HL-60 (cell line): ENCODE data around the gene SOCS2.

Source experiments
- DNase-seq, 2 experiments: peaks; one replicate each; pipeline ENCODE4 v3.0.0-alpha.2; 2010 to 2020; ENCODE audit warnings: low read depth in 1 of 2, low spot score in 1 of 2
- H3K27ac ChIP-seq: fragments of 250-450 bp; sonication (Bioruptor Pico); replicated peaks from 2 replicates; pipeline ENCODE4 v1.5.1; 2020; ENCODE audit warnings: mild to moderate bottlenecking, moderate library complexity
- H3K27me3 ChIP-seq: fragments of 250-450 bp; sonication (Bioruptor Pico); 2 replicates; pipeline ENCODE4 v1.5.1; 2021; ENCODE audit warnings: mild to moderate bottlenecking, moderate library complexity; ENCODE audit not compliant: insufficient read depth, poor library complexity, severe bottlenecking
- H3K4me3 ChIP-seq: replicated peaks from 2 replicates; pipeline ENCODE4 v1.5.1; 2011; ENCODE audit warnings: mild to moderate bottlenecking, control low read depth, low read length; ENCODE audit not compliant: insufficient read depth
- CTCF ChIP-seq: IDR thresholded peaks from one replicate; pipeline ENCODE4 v1.5.1; 2011; ENCODE audit warnings: low read length, control low read depth, inconsistent platforms; ENCODE audit not compliant: insufficient read depth
- GABPA ChIP-seq: IDR thresholded peaks from 2 replicates; pipeline ENCODE4 v1.6.1; 2012; ENCODE audit warnings: low read depth
- POLR2AphosphoS5 ChIP-seq: IDR thresholded peaks from 2 replicates; pipeline ENCODE4 v1.6.1; 2012; ENCODE audit warnings: low read depth
- SPI1 ChIP-seq: IDR thresholded peaks from 2 replicates; pipeline ENCODE4 v1.6.1; 2012; ENCODE audit warnings: low read depth, mild to moderate bottlenecking, borderline replicate concordance
- TF ChIP-seq, protein P1 (sequence below): IDR thresholded peaks from 2 replicates; pipeline ENCODE4 v1.6.1; 2012; ENCODE audit warnings: low read depth; ENCODE audit not compliant: insufficient replicate concordance

SOCS2 gene

DNA sequence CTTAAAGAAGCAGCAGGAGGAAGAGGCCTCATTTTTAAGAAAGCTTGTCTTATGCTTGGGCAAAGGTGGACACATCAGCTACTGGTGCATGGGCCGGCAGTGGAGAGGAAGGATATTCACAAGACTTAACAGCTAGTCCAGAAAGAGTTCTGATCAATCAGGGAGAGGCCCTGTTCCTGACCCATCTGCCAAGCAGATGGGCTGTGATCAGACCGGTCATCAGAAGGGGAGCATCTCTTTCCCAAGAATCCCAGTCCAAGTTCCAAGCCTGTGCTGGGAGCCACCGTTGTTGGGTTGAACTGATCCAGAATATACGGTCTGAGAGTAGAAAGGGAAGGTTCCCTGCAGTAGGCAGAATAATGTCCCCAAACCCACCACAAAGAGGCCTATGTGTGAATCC lies 32.7 kb upstream of the SOCS2 start:
- Histone ChIP-seq H3K27ac (no peak overlapping the region), H3K4me3 (no peak overlapping the region), H3K27me3 (peaks cover 6% of the 10 kb centered on the region)
- TF ChIP-seq CTCF = no peak
- TF ChIP-seq, protein P1, sequence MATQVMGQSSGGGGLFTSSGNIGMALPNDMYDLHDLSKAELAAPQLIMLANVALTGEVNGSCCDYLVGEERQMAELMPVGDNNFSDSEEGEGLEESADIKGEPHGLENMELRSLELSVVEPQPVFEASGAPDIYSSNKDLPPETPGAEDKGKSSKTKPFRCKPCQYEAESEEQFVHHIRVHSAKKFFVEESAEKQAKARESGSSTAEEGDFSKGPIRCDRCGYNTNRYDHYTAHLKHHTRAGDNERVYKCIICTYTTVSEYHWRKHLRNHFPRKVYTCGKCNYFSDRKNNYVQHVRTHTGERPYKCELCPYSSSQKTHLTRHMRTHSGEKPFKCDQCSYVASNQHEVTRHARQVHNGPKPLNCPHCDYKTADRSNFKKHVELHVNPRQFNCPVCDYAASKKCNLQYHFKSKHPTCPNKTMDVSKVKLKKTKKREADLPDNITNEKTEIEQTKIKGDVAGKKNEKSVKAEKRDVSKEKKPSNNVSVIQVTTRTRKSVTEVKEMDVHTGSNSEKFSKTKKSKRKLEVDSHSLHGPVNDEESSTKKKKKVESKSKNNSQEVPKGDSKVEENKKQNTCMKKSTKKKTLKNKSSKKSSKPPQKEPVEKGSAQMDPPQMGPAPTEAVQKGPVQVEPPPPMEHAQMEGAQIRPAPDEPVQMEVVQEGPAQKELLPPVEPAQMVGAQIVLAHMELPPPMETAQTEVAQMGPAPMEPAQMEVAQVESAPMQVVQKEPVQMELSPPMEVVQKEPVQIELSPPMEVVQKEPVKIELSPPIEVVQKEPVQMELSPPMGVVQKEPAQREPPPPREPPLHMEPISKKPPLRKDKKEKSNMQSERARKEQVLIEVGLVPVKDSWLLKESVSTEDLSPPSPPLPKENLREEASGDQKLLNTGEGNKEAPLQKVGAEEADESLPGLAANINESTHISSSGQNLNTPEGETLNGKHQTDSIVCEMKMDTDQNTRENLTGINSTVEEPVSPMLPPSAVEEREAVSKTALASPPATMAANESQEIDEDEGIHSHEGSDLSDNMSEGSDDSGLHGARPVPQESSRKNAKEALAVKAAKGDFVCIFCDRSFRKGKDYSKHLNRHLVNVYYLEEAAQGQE = no peak
- TF ChIP-seq SPI1 = no peak
- TF ChIP-seq GABPA = no peak
- TF ChIP-seq POLR2AphosphoS5 = no peak
- DNase-seq = no peak

GRCh38 chr12:93540466-93540865 lies 32.0 kb upstream of the SOCS2 start:
- TF ChIP-seq SPI1 = no peak
- no peak for TF ChIP-seq GABPA
- TF ChIP-seq, protein P1 = no peak
- no peak for TF ChIP-seq CTCF
- no peak for TF ChIP-seq POLR2AphosphoS5
- H3K27ac ChIP-seq = no peak overlapping the region
- H3K27me3 ChIP-seq = peaks cover 6% of the 10 kb centered on the region
- no peak overlapping the region for H3K4me3 ChIP-seq
- no peak for DNase-seq

DNA sequence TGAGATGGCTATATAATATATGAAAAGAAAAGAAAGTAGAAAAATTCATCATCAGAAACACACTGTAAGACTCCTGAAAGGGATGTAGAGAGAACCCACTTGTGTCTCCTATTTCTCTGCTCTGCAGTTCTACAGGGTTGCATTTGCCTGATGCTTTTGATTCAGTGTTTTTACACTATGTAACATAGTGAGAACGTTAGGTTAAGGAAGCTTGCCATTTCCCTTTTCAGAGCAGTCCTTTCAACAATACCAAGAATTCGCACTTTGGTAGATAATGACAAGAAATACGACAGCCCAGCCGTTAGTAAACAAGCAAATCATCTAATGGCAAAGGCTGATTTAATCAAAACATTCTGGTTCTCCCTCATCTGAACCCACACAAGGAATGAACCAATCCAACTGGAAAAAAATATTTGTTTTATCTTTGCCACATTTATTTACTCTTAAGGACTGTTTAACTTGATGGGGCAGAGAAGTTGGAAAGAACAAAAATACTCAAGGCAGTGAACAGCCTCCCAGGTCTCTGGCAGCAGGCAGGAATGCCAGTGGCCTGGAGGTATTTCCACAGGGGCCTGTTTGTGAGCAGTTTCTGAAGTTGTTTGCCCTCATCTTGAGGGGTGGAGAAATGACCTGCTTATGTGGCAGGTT lies 30.8 kb upstream of the SOCS2 start:
- TF ChIP-seq GABPA (no peak), CTCF (no peak), POLR2AphosphoS5 (no peak), SPI1 (no peak)
- TF ChIP-seq, protein P1 = no peak

More for the DNA sequence above, 30.8 kb upstream of the SOCS2 start:
- H3K27me3 ChIP-seq = peaks cover 4% of the 10 kb centered on the region
- no peak for DNase-seq
- H3K27ac ChIP-seq = no peak overlapping the region
- H3K4me3 ChIP-seq = no peak overlapping the region
